ENCODE results near the gene KCNF1.

GRCh38 chr2:10914272-10914693, 2.5 kb downstream of the KCNF1 start:
- TF ChIP-seq CTCF (IDR thresholded peaks at IDR 0.05; ENCODE audit: insufficient read depth, low read depth, low read length): peak; percentile 34
- no peak for TF ChIP-seq EZH2 (IDR thresholded peaks at IDR 0.05; ENCODE audit: insufficient read depth, low read length)
